Lower leg skin (tissue), 4 donors: Measurements from ENCODE around the gene BCAT1. TPM values are rescaled to one million over a fixed set of nuclear protein-coding genes. Genes with fewer than 3 reads are reported as not detected.
"Not testable (repeated sequence)": the region's sequence is repeated elsewhere in the genome, so short reads cannot be mapped to it uniquely, and the experiment has no call there.

ENCODE experiments used
- DNase-seq, 2 donors: peaks; one replicate each; pipeline ENCODE4 v3.0.0-alpha.2; 2019; ENCODE audit warnings: low spot score in 2 of 2
- H3K4me3 ChIP-seq: fragments of 200-600 bp; sonication (generic); 2 replicates; pipeline ENCODE4 v1.5.1; 2017; ENCODE audit warnings: mild to moderate bottlenecking, low read depth; ENCODE audit not compliant: poor library complexity, severe bottlenecking
- POLR2A ChIP-seq, 2 donors: fragments of 450-650 bp; IDR thresholded peaks; one replicate each; pipeline ENCODE4 v1.6.1; 2016 to 2017; ENCODE audit warnings: antibody characterized with exemption in 2 of 2, mild to moderate bottlenecking in 1 of 2, moderate library complexity in 1 of 2
- WGBS, 2 donors: methylation state at CpG; one replicate each; pipeline ENCODE4 v1.1.5; 2018; 5-methylcytosine and 5-hydroxymethylcytosine counted together
- intact Hi-C: fragments of 100-400 bp; cut with DNase I; formaldehyde crosslinking; loops from one replicate; pipeline ENCODE4 v1.15.0; 2023; ENCODE audit warnings: low total_unique reads
- total RNA-seq, 4 donors: library from RNA; depleted of rRNA; stranded (reverse); fragments of >200 nt; gene quantifications; one replicate each; pipeline ENCODE4 v1.1.0, GENCODE V29; 2016
- TF ChIP-seq, protein P1 (sequence below), 3 donors: fragments of 450-650 bp; IDR thresholded peaks; one replicate each; pipeline ENCODE4 v1.5.1; 2016; ENCODE audit warnings: antibody characterized with exemption in 3 of 3, mild to moderate bottlenecking in 3 of 3, moderate library complexity in 2 of 3

The BCAT1 gene
- total RNA-seq, 4 donors from 2014 or later, result 1.0 to 4.6 (median 2.8) TPM

DNA sequence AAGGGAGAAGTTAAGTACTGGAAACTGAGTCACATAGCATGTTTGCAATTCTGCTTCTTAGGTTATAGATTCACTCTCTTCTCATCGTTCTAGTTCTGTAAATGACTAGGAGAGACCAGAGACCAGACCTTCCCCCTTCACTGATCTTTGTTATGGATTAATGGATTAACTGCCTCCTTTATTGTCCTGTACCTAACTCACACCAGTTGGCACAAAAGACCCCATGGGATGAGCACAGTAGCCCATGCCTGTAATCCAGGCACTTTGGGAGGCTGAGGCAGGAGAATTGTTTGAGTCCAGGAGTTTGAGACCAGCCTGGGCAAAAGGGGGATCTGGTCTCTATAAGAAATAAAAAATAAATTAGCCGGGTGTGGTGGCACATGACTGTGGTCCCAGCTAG, 20.8 kb downstream of the BCAT1 start:
- 79 to 85% methylated on average over 2 of the region's 2 CpGs for WGBS, 2 donors
- H3K4me3 ChIP-seq, result no peak overlapping the region
- intact Hi-C loops, result no loop called here
- no peak for DNase-seq
- TF ChIP-seq, protein P1, sequence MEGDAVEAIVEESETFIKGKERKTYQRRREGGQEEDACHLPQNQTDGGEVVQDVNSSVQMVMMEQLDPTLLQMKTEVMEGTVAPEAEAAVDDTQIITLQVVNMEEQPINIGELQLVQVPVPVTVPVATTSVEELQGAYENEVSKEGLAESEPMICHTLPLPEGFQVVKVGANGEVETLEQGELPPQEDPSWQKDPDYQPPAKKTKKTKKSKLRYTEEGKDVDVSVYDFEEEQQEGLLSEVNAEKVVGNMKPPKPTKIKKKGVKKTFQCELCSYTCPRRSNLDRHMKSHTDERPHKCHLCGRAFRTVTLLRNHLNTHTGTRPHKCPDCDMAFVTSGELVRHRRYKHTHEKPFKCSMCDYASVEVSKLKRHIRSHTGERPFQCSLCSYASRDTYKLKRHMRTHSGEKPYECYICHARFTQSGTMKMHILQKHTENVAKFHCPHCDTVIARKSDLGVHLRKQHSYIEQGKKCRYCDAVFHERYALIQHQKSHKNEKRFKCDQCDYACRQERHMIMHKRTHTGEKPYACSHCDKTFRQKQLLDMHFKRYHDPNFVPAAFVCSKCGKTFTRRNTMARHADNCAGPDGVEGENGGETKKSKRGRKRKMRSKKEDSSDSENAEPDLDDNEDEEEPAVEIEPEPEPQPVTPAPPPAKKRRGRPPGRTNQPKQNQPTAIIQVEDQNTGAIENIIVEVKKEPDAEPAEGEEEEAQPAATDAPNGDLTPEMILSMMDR (IDR thresholded peaks at IDR 0.05), result no peak
- TF ChIP-seq POLR2A (IDR thresholded peaks at IDR 0.05), result no peak

DNA sequence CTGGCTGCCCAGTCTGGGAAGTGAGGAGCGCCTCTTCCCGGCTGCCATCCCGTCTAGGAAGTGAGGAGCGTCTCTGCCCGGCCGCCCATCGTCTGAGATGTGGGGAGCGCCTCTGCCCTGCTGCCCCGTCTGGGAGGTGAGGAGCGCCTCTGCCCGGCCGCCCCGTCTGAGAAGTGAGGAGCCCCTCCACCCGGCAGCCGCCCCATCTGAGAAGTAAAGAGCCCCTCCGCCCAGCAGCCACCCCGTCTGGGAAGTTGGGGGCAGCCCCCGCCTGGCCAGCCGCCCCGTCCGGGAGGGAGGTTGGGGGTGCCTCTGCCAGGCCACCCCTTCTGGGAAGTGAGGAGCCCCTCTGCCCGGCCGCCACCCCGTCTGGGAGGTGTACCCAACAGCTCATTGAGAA, 22.8 kb downstream of the BCAT1 start:
- DNase-seq, intact Hi-C loops, H3K4me3 ChIP-seq: not testable (repeated sequence)
- WGBS, 2 donors, result 95 to 97% methylated on average over 16 to 24 of the region's 24 CpGs

DNA sequence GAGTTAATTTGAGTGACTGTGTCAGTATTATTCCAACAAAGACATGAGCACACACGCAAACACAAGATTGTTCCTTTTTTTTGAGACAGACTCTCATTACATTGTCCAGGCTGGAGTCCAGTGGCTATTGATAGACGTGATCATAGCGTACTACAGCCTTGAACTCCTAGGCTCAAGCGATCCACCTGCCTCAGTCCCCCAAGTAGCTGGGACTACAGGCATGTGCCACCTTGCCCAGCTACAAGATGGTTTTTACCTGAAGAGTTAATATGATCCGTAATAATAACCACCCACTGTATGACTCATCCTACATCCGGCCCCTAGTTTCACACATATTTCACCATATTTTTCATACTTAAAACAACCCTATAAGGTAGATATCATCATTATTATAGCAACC, 26.8 kb downstream of the BCAT1 start:
- no peak overlapping the region for H3K4me3 ChIP-seq
- TF ChIP-seq POLR2A (IDR thresholded peaks at IDR 0.05), result no peak
- TF ChIP-seq, protein P1 (IDR thresholded peaks at IDR 0.05), result no peak
- no peak for DNase-seq
- 56 to 69% methylated on average over 6 of the region's 6 CpGs for WGBS, 2 donors
- intact Hi-C loops, result no loop called here

DNA sequence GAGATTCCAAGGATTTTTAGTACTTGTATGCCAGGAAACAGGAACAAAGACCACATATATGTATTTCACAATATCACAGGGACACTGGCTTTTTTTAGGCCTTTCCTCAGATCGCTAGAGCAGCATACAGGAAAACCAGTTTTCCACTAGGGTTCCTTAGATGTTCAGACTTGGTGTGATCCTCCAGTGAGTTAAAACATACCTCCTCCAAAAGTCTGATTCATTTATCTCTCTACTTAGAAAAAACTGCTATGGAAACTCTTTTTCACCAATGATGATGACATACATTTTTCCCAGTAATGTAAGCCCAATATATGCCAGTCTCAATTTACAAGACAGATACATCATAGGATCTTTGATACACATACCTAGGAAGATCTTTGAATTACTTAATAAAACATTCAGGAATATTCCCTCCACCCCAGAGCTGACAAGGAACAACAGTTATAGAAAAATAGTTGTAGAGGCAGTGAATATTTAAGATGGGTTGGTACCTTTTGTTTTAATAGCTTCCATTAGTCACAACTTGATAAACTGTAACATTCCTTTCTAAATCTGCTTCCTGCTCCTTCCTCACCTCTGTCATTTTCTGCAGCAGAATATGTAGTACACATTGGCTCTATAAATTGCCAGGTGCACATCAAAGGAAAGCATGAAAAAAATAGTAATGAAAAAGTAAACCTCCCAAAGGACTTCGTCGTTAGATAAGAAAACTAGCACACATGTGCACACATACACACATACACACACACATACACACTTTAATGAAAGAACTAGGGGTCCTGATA, 27.5 kb downstream of the BCAT1 start:
- intact Hi-C loops, result no loop called here
- no peak for DNase-seq
- WGBS, 2 donors, result 61 to 65% methylated on average over 3 of the region's 3 CpGs

DNA sequence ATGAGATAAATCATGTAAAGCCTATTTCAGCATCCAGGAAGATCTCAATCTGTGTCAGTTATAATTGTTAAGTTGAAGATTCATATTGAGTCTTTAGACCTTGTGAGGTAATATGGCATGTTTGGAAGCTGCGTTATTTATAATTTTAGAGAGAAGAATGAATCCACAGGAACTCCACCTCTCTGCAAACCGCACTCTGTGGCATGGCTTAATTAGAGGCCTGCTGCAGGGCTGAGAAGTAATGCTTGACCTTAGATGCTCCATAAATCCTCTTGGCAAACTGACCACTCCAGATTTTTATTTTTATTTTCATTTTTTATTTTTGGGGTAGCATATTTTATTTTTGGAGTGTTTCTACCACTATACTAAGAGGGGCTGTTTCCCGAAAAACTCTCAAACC, 28.8 kb downstream of the BCAT1 start:
- no peak overlapping the region for H3K4me3 ChIP-seq
- intact Hi-C loops, result no loop called here
- no peak for DNase-seq
- 94% methylated on average over 3 of the region's 3 CpGs for WGBS, 2 donors
- no peak for TF ChIP-seq POLR2A (IDR thresholded peaks at IDR 0.05)
- TF ChIP-seq, protein P1 (IDR thresholded peaks at IDR 0.05), result no peak

More for the DNA sequence above, 27.5 kb downstream of the BCAT1 start:
- no peak overlapping the region for H3K4me3 ChIP-seq
- TF ChIP-seq, protein P1 (IDR thresholded peaks at IDR 0.05), result no peak
- TF ChIP-seq POLR2A (IDR thresholded peaks at IDR 0.05), result no peak

DNA sequence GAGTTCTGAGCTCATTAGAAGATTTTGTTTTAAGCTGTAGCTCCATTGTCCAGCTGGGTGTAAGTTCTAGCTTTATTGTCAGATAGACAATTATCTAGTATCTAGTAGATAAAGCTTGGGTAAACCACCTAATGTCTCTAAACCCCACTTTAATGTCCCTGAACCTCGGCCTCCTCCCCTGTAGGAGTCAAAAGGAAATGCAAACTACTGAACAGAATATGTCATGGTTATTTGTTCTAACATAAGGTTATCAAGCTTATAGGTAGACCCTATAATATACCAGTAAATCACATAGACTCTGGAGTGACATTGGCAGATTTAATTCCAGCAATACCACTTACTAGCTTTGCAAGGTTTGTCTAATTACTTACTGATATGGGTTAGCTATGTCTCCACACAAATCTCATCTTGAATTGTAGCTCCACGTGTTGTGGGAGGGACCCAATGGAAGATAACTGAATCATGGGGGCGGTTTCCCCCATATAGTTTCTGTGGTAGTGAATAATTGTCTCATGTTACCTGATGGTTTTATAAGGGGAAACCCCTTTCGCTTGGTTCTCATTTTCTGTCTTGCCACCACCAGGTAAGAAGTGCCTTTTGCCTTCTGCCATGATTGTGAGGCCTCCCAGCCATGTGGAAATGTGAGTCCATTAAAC, 29.4 kb downstream of the BCAT1 start:
- H3K4me3 ChIP-seq, result no peak overlapping the region
- intact Hi-C loops, result no loop called here
- no peak for DNase-seq
- TF ChIP-seq, protein P1 (IDR thresholded peaks at IDR 0.05), result no peak
- TF ChIP-seq POLR2A (IDR thresholded peaks at IDR 0.05), result no peak
- 76 to 80% methylated on average over 4 of the region's 4 CpGs for WGBS, 2 donors
